Measurements from ENCODE around the gene NFYC. TPM values are rescaled to one million over a fixed set of nuclear protein-coding genes. Genes with fewer than 3 reads are reported as not detected.
A peak's percentile ranks its signal among the peaks of the same experiment; 100 is the strongest.
"Not testable (repeated sequence)": the region's sequence is repeated elsewhere in the genome, so short reads cannot be mapped to it uniquely, and the experiment has no call there.

Gene NFYC
- total RNA-seq, 2 donors from 2014 or later, result 57.0 to 75.1 TPM

GRCh38 chr1:40723196-40723955 is 31.9 kb downstream of the NFYC start:
- Histone ChIP-seq H3K9me3 (no peaks in the 10 kb centered on the region), H3K4me1 (peaks cover 0 to 62% of the 10 kb centered on the region in 2 donors), H3K27ac (no peak overlapping the region), H3K36me3 (peaks cover 10% of the 10 kb centered on the region), H3K27me3 (no peaks in the 10 kb centered on the region), H3K4me3 (no peak overlapping the region)
- no peak for DNase-seq (ENCODE audit: low spot score)
- no peak for TF ChIP-seq CTCF (IDR thresholded peaks at IDR 0.05)

DNA sequence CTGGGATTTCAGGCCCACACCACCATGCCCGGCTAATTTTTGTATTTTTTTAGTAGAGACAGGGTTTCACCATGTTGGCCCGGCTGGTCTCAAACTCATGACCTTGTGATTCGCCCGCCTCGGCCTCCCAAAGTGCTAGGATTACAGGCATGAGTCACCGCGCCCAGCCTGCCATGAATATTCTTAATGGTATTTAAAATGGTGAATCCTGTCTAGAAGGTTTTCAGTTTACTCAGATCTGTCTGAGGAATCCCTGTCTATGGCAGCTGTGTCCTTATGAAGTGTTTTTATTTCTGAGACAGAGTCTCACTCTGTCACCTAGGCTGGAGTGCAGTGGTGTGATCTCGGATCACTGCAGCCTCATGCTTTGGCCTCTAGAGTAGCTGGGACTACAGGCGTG is 36.2 kb downstream of the NFYC start:
- not testable (repeated sequence) for H3K4me3 ChIP-seq; H3K9me3 ChIP-seq; H3K27ac ChIP-seq; H3K27me3 ChIP-seq; DNase-seq (ENCODE audit: low spot score)
- peaks cover 0 to 54% of the 10 kb centered on the region in 2 donors for H3K4me1 ChIP-seq
- H3K36me3 ChIP-seq, result peaks cover 14% of the 10 kb centered on the region

DNA sequence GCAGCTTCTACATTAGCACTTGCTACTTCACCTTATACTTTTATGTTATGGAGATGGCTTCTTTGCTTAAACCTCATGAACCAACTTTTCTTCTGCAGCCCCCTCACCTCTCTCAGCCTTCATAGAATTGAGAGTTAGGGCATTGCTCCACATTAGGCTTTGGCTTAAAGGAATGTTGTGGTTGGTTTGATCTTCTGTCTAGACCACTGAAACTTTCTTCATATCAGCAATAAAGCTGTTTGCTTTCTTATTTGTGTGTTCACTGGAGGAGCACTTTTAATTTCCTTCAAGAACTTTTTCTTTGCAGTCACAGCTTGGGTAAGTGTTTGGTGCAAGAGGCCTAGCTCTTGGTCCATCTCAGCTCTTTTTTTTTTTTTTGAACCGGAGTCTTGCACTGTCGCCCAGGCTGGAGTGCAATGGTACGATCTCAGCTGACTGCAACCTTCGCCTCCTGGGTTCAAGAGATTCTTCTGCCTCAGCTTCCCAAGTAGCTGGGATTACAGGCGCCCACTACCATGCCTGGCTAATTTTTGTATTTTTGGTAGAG is 37.9 kb downstream of the NFYC start:
- H3K27ac ChIP-seq; H3K4me3 ChIP-seq; H3K36me3 ChIP-seq; H3K27me3 ChIP-seq; H3K9me3 ChIP-seq; DNase-seq (ENCODE audit: low spot score): not testable (repeated sequence)
- H3K4me1 ChIP-seq, result peaks cover 0 to 37% of the 10 kb centered on the region in 2 donors

GRCh38 chr1:40732756-40733301 is 41.3 kb downstream of the NFYC start:
- no peak for DNase-seq (ENCODE audit: low spot score)
- H3K27ac ChIP-seq, result no peak overlapping the region
- H3K36me3 ChIP-seq, result peaks cover 3% of the 10 kb centered on the region
- H3K27me3 ChIP-seq, result no peaks in the 10 kb centered on the region
- TF ChIP-seq CTCF (IDR thresholded peaks at IDR 0.05), result no peak
- H3K9me3 ChIP-seq, result no peaks in the 10 kb centered on the region
- H3K4me3 ChIP-seq, result no peak overlapping the region
- H3K4me1 ChIP-seq, result peaks cover 0 to 40% of the 10 kb centered on the region in 2 donors

GRCh38 chr1:40734882-40735628 is 43.6 kb downstream of the NFYC start:
- H3K27me3 ChIP-seq, result no peaks in the 10 kb centered on the region
- peak overlapping the region in 1 of 2 donors; percentile 13 for H3K27ac ChIP-seq
- DNase-seq (ENCODE audit: low spot score), result no peak
- H3K4me3 ChIP-seq, result no peak overlapping the region
- peaks cover 20% of the 10 kb centered on the region for H3K36me3 ChIP-seq
- H3K9me3 ChIP-seq, result no peaks in the 10 kb centered on the region
- TF ChIP-seq CTCF (IDR thresholded peaks at IDR 0.05), result no peak
- peaks cover 0 to 38% of the 10 kb centered on the region in 2 donors for H3K4me1 ChIP-seq

- no peak for DNase-seq (ENCODE audit: low spot score)
- peak overlapping the region in 1 of 2 donors; percentile 32 for H3K27ac ChIP-seq
- H3K4me1 ChIP-seq, result peaks cover 0 to 44% of the 10 kb centered on the region in 2 donors
- H3K36me3 ChIP-seq, result peaks cover 17% of the 10 kb centered on the region
- H3K27me3 ChIP-seq, result no peaks in the 10 kb centered on the region
- H3K9me3 ChIP-seq, result no peaks in the 10 kb centered on the region
- no peak for TF ChIP-seq CTCF (IDR thresholded peaks at IDR 0.05)
- H3K4me3 ChIP-seq, result no peak overlapping the region
Measured at GRCh38 chr1:40736085-40736531, 44.6 kb downstream of the NFYC start.
